HG03135 (cell line): Measurements from ENCODE around the gene FBXO34.
A peak's percentile ranks its signal among the peaks of the same experiment; 100 is the strongest.

ENCODE experiments used
- ATAC-seq: cut with Tn5 transposase; IDR thresholded peaks from one replicate; pipeline ENCODE4 v1.9.1; 2021; ENCODE audit warnings: mild to moderate bottlenecking, moderate library complexity; ENCODE audit not compliant: unreplicated experiment

The FBXO34 gene

GRCh38 chr14:55270832-55271571 is at the start of gene FBXO34:
Gene FBXO34, plus strand, starts transcription at chr14:55271421. Its CDS starts 78,970 bp downstream, at chr14:55350391.
- ATAC-seq: peak; percentile 82

GRCh38 chr14:55221968-55222367 is 49.3 kb upstream of the FBXO34 start:
- ATAC-seq: no peak

GRCh38 chr14:55223364-55223763 is 47.9 kb upstream of the FBXO34 start:
- ATAC-seq: no peak

GRCh38 chr14:55228261-55228660 is 43.0 kb upstream of the FBXO34 start:
- no peak for ATAC-seq

GRCh38 chr14:55233591-55233990 is 37.6 kb upstream of the FBXO34 start:
- no peak for ATAC-seq

- ATAC-seq: no peak
These were observed 33.1 kb upstream of the FBXO34 start for GRCh38 chr14:55238019-55238680.

GRCh38 chr14:55239320-55239719 is 31.9 kb upstream of the FBXO34 start:
- no peak for ATAC-seq

- ATAC-seq: no peak
These were observed 30.6 kb upstream of the FBXO34 start for GRCh38 chr14:55240526-55241178.

- no peak for ATAC-seq
These were observed 29.5 kb upstream of the FBXO34 start for GRCh38 chr14:55241673-55242072.

GRCh38 chr14:55243386-55243785 is 27.8 kb upstream of the FBXO34 start:
- no peak for ATAC-seq

- no peak for ATAC-seq
These were observed 27.4 kb upstream of the FBXO34 start for GRCh38 chr14:55243813-55244212.

- ATAC-seq: no peak
These were observed 25.5 kb upstream of the FBXO34 start for GRCh38 chr14:55245657-55246268.

GRCh38 chr14:55248411-55248810 is 22.8 kb upstream of the FBXO34 start:
- ATAC-seq: no peak

- no peak for ATAC-seq
These were observed 21.8 kb upstream of the FBXO34 start for GRCh38 chr14:55249423-55249822.

GRCh38 chr14:55253276-55253675 is 17.9 kb upstream of the FBXO34 start:
- ATAC-seq: no peak

GRCh38 chr14:55254581-55254980 is 16.6 kb upstream of the FBXO34 start:
- no peak for ATAC-seq

GRCh38 chr14:55255979-55256378 is 15.2 kb upstream of the FBXO34 start:
- no peak for ATAC-seq

- ATAC-seq: no peak
These were observed 14.6 kb upstream of the FBXO34 start for GRCh38 chr14:55256586-55256985.

GRCh38 chr14:55265197-55265596 is 6.0 kb upstream of the FBXO34 start:
- no peak for ATAC-seq

GRCh38 chr14:55267820-55268219 is 3.4 kb upstream of the FBXO34 start:
- ATAC-seq: no peak

- peak; percentile 45 for ATAC-seq
These were observed 514 bp downstream of the FBXO34 start for GRCh38 chr14:55271572-55272298.
